K562 (cell line): ENCODE measurements around the gene KCNK4. TPM values are rescaled to one million over a fixed set of nuclear protein-coding genes. Genes with fewer than 3 reads are reported as not detected.

ENCODE experiments used
- ELF1 ChIP-seq: fragments of 200-800 bp; sonication (Bioruptor generic); IDR thresholded peaks from 2 replicates; pipeline ENCODE4 v1.6.1; 2016; ENCODE audit warnings: missing genetic modification characterization, missing compliant biosample characterization
- ESRRA ChIP-seq: fragments of 450-650 bp; IDR thresholded peaks from 2 replicates; pipeline ENCODE4 v1.6.1; 2014; ENCODE audit warnings: low read depth, mild to moderate bottlenecking, moderate library complexity, borderline replicate concordance
- FOXP1 ChIP-seq: sonication (generic); formaldehyde crosslinking; IDR thresholded peaks from 2 replicates; pipeline ENCODE4 v1.8.0; 2022; ENCODE audit warnings: mild to moderate bottlenecking, missing genetic modification reagents
- GATA2 ChIP-seq: sonication (generic); formaldehyde crosslinking; IDR thresholded peaks from 2 replicates; pipeline ENCODE4 v1.4.0; 2020; ENCODE audit warnings: mild to moderate bottlenecking, missing genetic modification reagents
- PCBP1 ChIP-seq: fragments of 200-400 bp; formaldehyde crosslinking; IDR thresholded peaks from 2 replicates; pipeline ENCODE4 v1.6.1; 2018; ENCODE audit warnings: mild to moderate bottlenecking, low read depth, low read length; ENCODE audit not compliant: poor library complexity, severe bottlenecking
- POLR3G ChIP-seq: IDR thresholded peaks from 2 replicates; pipeline ENCODE4 v1.6.1; 2011; ENCODE audit not compliant: insufficient read length, insufficient replicate concordance; ENCODE audit errors: extremely low read depth
- SMARCA4 ChIP-seq: fragments of 450-650 bp; IDR thresholded peaks from 2 replicates; pipeline ENCODE4 v1.6.1; 2016
- SMARCB1 ChIP-seq: IDR thresholded peaks from 2 replicates; pipeline ENCODE4 v1.6.1; 2011; ENCODE audit warnings: improper control_type of control experiment, low read depth; ENCODE audit not compliant: insufficient read length
- YY1 ChIP-seq, 3 experiments: IDR thresholded peaks; 2 replicates each; pipeline ENCODE4 v1.6.1; 2011; ENCODE audit warnings: low read length in 2 of 3, mild to moderate bottlenecking in 2 of 3, moderate library complexity in 2 of 3, borderline replicate concordance in 1 of 3, control low read depth in 1 of 3, low read depth in 1 of 3; ENCODE audit not compliant: insufficient read depth in 3 of 3, insufficient replicate concordance in 2 of 3, control insufficient read depth in 1 of 3, insufficient read length in 1 of 3; ENCODE audit errors: extremely low read depth in 1 of 3
- ZNF133 ChIP-seq: fragments of 250-450 bp; sonication (Bioruptor Pico); IDR thresholded peaks from 2 replicates; pipeline ENCODE4 v1.4.0; 2020; ENCODE audit warnings: mild to moderate bottlenecking
- ZNF134 ChIP-seq: fragments of 250-450 bp; sonication (Bioruptor Pico); conservative IDR thresholded peaks from 2 replicates; pipeline ENCODE4 v1.4.0; 2020
- ZNF561 ChIP-seq: fragments of 450-650 bp; formaldehyde crosslinking; conservative IDR thresholded peaks from 2 replicates; pipeline ENCODE4 v1.4.0; 2020; ENCODE audit warnings: mild to moderate bottlenecking, moderate library complexity
- polyA plus RNA-seq, 8 experiments: library from polyadenylated mRNA; depleted of rRNA in 4 of 8; stranded (reverse) in 5 of 8; unstranded in 3 of 8; fragments of >200 nt; fragmentation: Nextera tagmentation in 2 of 8; fragmentation: Illumina TruSeq in 1 of 8; extraction: Ambion mirVana in 2 of 8; extraction: Trizol in 1 of 8; gene quantifications; 2 replicates each; pipeline versions ENCODE4 v1.2.1 to v1.2.3, GENCODE V29; 2011 to 2014; ENCODE audit warnings: inconsistent platforms in 1 of 8, missing spikeins in 1 of 8
- total RNA-seq, 7 experiments: library from RNA; depleted of rRNA in 6 of 7; stranded (reverse); fragments of >200 nt in 6 of 7; fragmentation: Illumina TruSeq in 2 of 7; extraction: Trizol in 2 of 7; gene quantifications; 2 replicates each; pipeline versions ENCODE4 v1.2.1 to v1.2.3, GENCODE V29; 2011 to 2021; ENCODE audit warnings: low replicate concordance in 1 of 7
- TF ChIP-seq, protein P1 (sequence below): sonication (generic); formaldehyde crosslinking; IDR thresholded peaks from 2 replicates; pipeline ENCODE4 v1.8.1; 2023; ENCODE audit warnings: mild to moderate bottlenecking, missing genetic modification reagents
- TF ChIP-seq, protein P2 (sequence below): fragments of 450-650 bp; IDR thresholded peaks from 2 replicates; pipeline ENCODE4 v1.6.1; 2018; ENCODE audit warnings: mild to moderate bottlenecking, low read depth; ENCODE audit not compliant: partially characterized antibody
- TF ChIP-seq, protein P3 (sequence below): fragments of 450-650 bp; IDR thresholded peaks from 2 replicates; pipeline ENCODE4 v1.6.1; 2018; ENCODE audit not compliant: partially characterized antibody
- TF ChIP-seq, protein P4 (sequence below): fragments of 250-450 bp; sonication (Bioruptor Pico); IDR thresholded peaks from 2 replicates; pipeline ENCODE4 v1.8.0; 2021; ENCODE audit warnings: moderate library complexity, mild to moderate bottlenecking, inconsistent platforms

The KCNK4 gene
- total and polyA plus RNA-seq, 9 of the 15 experiments (the other 6 are each of a cell fraction or from before 2014, with no cell fraction given), result not detected

DNA sequence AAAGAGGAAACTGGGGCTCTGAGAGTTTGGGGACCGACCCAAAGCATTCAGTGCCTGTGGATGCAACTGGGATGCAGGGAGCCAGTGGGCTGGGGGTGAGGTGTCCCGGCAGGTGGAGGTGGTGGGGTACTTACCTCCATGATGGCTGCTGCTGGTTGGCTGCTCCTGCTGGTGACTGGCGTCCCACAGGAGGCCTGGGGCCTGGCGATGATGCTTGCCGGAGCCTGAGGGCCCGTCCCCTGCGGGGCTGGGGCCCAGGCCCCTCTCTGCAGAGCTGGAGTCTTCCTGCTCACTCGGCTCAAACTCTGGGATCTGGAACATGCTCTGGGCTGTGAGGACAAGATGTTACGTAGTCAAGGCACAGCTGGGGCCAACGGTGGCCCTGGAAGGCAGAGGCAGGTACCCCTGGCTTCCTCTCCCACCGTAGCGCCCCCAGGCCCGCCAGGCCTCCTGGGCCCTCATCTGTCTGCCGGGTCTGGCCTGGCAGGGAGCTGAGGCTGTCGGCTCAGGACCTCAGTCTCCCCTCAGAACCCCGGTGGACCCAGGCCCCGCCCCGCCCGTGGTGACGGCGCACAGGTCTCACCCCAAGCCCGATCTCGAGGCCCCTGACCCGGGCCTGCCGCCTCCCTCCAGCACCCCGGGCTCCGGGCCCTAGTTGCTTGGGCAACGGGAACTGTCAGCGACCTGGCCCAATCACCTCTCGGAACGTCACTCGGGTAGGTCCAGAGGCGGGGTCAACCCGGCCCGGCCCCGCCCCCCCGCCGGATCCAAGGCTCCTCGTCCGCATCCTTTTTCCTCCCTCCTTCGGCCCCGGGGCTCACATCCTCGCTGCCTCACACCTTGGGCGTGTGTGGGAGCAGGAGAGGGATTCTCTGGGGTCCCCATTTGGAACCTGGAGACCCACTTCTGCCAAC is 6.8 kb upstream of the KCNK4 start, which contains the start of gene BAD (continued):
- TF ChIP-seq YY1 (IDR thresholded peaks at IDR 0.05; ENCODE audit: borderline replicate concordance in 1 of 3, control insufficient read depth in 1 of 3, extremely low read depth in 1 of 3, insufficient read depth in 3 of 3, insufficient read length in 1 of 3, insufficient replicate concordance in 2 of 3, low read depth in 1 of 3, low read length in 2 of 3) (peak in 1 of 3 experiments; percentile 21), SMARCA4 (no peak), ZNF561 (CRISPR knock-in tag) (no peak), FOXP1 (CRISPR knock-in tag) (no peak), SMARCB1 (no peak), ZNF133 (CRISPR knock-in tag) (no peak), PCBP1 (no peak), POLR3G (no peak), GATA2 (CRISPR knock-in tag) (no peak), ELF1 (tag) (no peak), ZNF134 (no peak), ESRRA (no peak)
- TF ChIP-seq, protein P1, sequence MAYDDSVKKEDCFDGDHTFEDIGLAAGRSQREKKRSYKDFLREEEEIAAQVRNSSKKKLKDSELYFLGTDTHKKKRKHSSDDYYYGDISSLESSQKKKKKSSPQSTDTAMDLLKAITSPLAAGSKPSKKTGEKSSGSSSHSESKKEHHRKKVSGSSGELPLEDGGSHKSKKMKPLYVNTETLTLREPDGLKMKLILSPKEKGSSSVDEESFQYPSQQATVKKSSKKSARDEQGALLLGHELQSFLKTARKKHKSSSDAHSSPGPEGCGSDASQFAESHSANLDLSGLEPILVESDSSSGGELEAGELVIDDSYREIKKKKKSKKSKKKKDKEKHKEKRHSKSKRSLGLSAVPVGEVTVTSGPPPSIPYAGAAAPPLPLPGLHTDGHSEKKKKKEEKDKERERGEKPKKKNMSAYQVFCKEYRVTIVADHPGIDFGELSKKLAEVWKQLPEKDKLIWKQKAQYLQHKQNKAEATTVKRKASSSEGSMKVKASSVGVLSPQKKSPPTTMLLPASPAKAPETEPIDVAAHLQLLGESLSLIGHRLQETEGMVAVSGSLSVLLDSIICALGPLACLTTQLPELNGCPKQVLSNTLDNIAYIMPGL, result no peak
- TF ChIP-seq, protein P2, sequence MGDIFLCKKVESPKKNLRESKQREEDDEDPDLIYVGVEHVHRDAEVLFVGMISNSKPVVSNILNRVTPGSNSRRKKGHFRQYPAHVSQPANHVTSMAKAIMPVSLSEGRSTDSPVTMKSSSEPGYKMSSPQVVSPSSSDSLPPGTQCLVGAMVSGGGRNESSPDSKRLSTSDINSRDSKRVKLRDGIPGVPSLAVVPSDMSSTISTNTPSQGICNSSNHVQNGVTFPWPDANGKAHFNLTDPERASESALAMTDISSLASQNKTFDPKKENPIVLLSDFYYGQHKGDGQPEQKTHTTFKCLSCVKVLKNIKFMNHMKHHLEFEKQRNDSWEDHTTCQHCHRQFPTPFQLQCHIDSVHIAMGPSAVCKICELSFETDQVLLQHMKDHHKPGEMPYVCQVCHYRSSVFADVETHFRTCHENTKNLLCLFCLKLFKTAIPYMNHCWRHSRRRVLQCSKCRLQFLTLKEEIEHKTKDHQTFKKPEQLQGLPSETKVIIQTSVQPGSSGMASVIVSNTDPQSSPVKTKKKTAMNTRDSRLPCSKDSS, result no peak
- TF ChIP-seq, protein P3, sequence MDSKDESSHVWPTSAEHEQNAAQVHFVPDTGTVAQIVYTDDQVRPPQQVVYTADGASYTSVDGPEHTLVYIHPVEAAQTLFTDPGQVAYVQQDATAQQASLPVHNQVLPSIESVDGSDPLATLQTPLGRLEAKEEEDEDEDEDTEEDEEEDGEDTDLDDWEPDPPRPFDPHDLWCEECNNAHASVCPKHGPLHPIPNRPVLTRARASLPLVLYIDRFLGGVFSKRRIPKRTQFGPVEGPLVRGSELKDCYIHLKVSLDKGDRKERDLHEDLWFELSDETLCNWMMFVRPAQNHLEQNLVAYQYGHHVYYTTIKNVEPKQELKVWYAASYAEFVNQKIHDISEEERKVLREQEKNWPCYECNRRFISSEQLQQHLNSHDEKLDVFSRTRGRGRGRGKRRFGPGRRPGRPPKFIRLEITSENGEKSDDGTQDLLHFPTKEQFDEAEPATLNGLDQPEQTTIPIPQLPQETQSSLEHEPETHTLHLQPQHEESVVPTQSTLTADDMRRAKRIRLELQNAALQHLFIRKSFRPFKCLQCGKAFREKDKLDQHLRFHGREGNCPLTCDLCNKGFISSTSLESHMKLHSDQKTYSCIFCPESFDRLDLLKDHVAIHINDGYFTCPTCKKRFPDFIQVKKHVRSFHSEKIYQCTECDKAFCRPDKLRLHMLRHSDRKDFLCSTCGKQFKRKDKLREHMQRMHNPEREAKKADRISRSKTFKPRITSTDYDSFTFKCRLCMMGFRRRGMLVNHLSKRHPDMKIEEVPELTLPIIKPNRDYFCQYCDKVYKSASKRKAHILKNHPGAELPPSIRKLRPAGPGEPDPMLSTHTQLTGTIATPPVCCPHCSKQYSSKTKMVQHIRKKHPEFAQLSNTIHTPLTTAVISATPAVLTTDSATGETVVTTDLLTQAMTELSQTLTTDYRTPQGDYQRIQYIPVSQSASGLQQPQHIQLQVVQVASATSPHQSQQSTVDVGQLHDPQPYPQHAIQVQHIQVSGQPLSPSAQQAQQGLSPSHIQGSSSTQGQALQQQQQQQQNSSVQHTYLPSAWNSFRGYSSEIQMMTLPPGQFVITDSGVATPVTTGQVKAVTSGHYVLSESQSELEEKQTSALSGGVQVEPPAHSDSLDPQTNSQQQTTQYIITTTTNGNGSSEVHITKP, result peak; percentile 61
- TF ChIP-seq, protein P4, sequence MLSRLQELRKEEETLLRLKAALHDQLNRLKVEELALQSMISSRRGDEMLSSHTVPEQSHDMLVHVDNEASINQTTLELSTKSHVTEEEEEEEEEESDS, result no peak
